GM19193 (cell line): ENCODE measurements around the gene RFPL4A.

ENCODE experiments used
- POLR2A ChIP-seq: IDR thresholded peaks from 4 replicates; pipeline ENCODE4 v1.6.1; 2011; ENCODE audit not compliant: insufficient read depth, insufficient read length; ENCODE audit errors: extremely low read depth

The RFPL4A gene

GRCh38 chr19:55802281-55802680, 43.4 kb downstream of the RFPL4A start:
- no peak for TF ChIP-seq POLR2A

- no peak for TF ChIP-seq POLR2A
Observed at GRCh38 chr19:55809381-55810058, 50.6 kb downstream of the RFPL4A start.

GRCh38 chr19:55811340-55811739, 52.4 kb downstream of the RFPL4A start:
- no peak for TF ChIP-seq POLR2A

GRCh38 chr19:55812449-55812848, 53.6 kb downstream of the RFPL4A start:
- TF ChIP-seq POLR2A, result no peak
